G401 (cell line): ENCODE measurements around the gene SH3GL2. TPM values are rescaled to one million over a fixed set of nuclear protein-coding genes. Genes with fewer than 3 reads are reported as not detected.

ENCODE experiments used
- DNase-seq: peaks from one replicate; pipeline ENCODE4 v3.0.0-alpha.2; 2015; ENCODE audit warnings: low spot score
- in situ Hi-C: cut with HindIII; loops from 2 replicates; pipeline ENCODE4 v1.10.0; 2016; ENCODE audit warnings: low sequenced_read_pairs, mixed read lengths
- total RNA-seq: library from RNA; depleted of rRNA; stranded (reverse); fragments of >200 nt; shearing (Covaris generic); gene quantifications from 2 replicates; pipeline ENCODE4 v1.2.3, GENCODE V29; 2014; rRNA removed

Gene SH3GL2
- total RNA-seq: not detected in 2 replicates

GRCh38 chr9:17578911-17579793, at the start of gene SH3GL2:
Gene SH3GL2, plus strand, starts transcription at chr9:17579066.
- in situ Hi-C loops: no loop called here
- peak; percentile 89 for DNase-seq

GRCh38 chr9:17531642-17532254, 47.1 kb upstream of the SH3GL2 start:
- peak; percentile 72 for DNase-seq
- in situ Hi-C loops: no loop called here

GRCh38 chr9:17532461-17532860, 46.4 kb upstream of the SH3GL2 start:
- DNase-seq: no peak
- in situ Hi-C loops: no loop called here

GRCh38 chr9:17535176-17535575, 43.7 kb upstream of the SH3GL2 start:
- in situ Hi-C loops: no loop called here
- DNase-seq: peak; percentile 71

- DNase-seq: no peak
- in situ Hi-C loops: no loop called here
Observed at GRCh38 chr9:17536027-17536426, 42.8 kb upstream of the SH3GL2 start.

GRCh38 chr9:17551023-17551422, 27.8 kb upstream of the SH3GL2 start:
- in situ Hi-C loops: no loop called here
- DNase-seq: no peak

GRCh38 chr9:17555362-17556054, 23.4 kb upstream of the SH3GL2 start:
- in situ Hi-C loops: no loop called here
- DNase-seq: no peak

- in situ Hi-C loops: no loop called here
Observed at GRCh38 chr9:17556255-17556654, 22.6 kb upstream of the SH3GL2 start.

GRCh38 chr9:17556935-17557334, 21.9 kb upstream of the SH3GL2 start:
- in situ Hi-C loops: no loop called here
- no peak for DNase-seq

More at GRCh38 chr9:17556255-17556654, 22.6 kb upstream of the SH3GL2 start:
- no peak for DNase-seq

GRCh38 chr9:17571825-17572224, 7.0 kb upstream of the SH3GL2 start:
- no peak for DNase-seq
- in situ Hi-C loops: no loop called here

GRCh38 chr9:17574342-17574741, 4.5 kb upstream of the SH3GL2 start:
- no peak for DNase-seq
- in situ Hi-C loops: no loop called here

GRCh38 chr9:17578577-17578910, 322 bp upstream of the SH3GL2 start:
- in situ Hi-C loops: no loop called here
- no peak for DNase-seq

- peak; percentile 63 for DNase-seq
- in situ Hi-C loops: no loop called here
Observed at GRCh38 chr9:17580119-17580518, 1.3 kb downstream of the SH3GL2 start.

- DNase-seq: no peak
- in situ Hi-C loops: no loop called here
Observed at GRCh38 chr9:17587113-17587512, 8.2 kb downstream of the SH3GL2 start.

- DNase-seq: no peak
- in situ Hi-C loops: no loop called here
Observed at GRCh38 chr9:17588395-17588794, 9.5 kb downstream of the SH3GL2 start.

- in situ Hi-C loops: no loop called here
Observed at GRCh38 chr9:17588941-17589340, 10.1 kb downstream of the SH3GL2 start.

GRCh38 chr9:17589771-17590170, 10.9 kb downstream of the SH3GL2 start:
- in situ Hi-C loops: no loop called here
- peak; percentile 67 for DNase-seq

More at GRCh38 chr9:17588941-17589340, 10.1 kb downstream of the SH3GL2 start:
- DNase-seq: no peak

GRCh38 chr9:17594961-17595360, 16.1 kb downstream of the SH3GL2 start:
- DNase-seq: no peak
- in situ Hi-C loops: no loop called here

GRCh38 chr9:17597977-17598376, 19.1 kb downstream of the SH3GL2 start:
- in situ Hi-C loops: no loop called here
- DNase-seq: no peak

- in situ Hi-C loops: no loop called here
- DNase-seq: peak; percentile 62
Observed at GRCh38 chr9:17600962-17601593, 22.2 kb downstream of the SH3GL2 start.
